HTR-8/SVneo (cell line): Measurements from ENCODE around the gene ANAPC2.
A peak's percentile ranks its signal among the peaks of the same experiment; 100 is the strongest.

Experiments used
- DNase-seq: peaks from one replicate; pipeline ENCODE4 v3.0.0; 2011; ENCODE audit warnings: low spot score, mixed read lengths; ENCODE audit not compliant: insufficient read length
- FAIRE-seq: peaks from 2 replicates; lab custom pipeline; 2011; peaks lifted over from hg19 to GRCh38; lab: Jason Lieb, UNC

The ANAPC2 gene

GRCh38 chr9:137150617-137151457, 37.5 kb downstream of the ANAPC2 start:
- DNase-seq (peak; percentile 52), FAIRE-seq (no peak)

GRCh38 chr9:137149942-137150616, 38.3 kb downstream of the ANAPC2 start:
- DNase-seq (peak; percentile 32), FAIRE-seq (no peak)

DNA sequence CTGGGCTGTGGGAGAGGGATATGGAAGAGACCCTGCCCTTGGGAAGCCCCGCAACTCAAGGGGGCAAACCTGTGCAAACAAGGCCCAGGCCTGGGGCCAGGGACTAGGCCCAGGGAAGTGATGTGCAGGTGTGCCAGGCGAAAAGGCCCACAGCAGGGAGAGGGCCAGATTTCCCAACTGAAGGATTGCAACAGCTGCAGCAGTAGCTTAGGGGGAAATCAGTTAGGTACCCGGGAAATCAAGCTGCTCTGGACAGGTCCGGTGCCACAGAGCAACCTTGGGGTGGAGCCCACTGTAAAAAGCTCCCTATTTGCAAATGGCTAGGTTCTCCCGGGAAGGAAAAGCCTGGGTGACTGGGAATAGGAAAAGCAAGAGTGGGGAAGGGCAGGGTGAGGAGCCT, 39.0 kb downstream of the ANAPC2 start:
- FAIRE-seq (no peak), DNase-seq (no peak)

DNA sequence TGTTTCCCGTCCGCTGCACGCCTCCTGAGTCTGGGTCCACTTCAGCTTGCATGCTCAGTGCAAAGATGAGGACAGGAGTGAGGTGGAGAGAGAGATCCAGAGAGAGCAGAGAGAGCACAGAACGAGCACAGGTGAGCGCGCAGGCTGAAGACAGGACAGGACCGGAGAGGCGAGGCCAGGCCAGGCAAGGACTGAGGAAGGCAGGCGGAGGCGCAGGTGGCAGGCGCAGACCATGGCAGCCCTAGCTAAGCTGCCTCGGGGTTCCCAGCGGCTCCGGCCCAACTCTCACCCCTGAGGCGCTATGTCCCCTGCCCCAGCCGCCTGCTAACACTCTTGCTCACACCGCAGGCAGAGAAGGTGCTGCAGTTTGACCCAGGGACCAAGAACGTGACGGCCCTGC, 39.7 kb downstream of the ANAPC2 start:
- DNase-seq (no peak), FAIRE-seq (no peak)

DNA sequence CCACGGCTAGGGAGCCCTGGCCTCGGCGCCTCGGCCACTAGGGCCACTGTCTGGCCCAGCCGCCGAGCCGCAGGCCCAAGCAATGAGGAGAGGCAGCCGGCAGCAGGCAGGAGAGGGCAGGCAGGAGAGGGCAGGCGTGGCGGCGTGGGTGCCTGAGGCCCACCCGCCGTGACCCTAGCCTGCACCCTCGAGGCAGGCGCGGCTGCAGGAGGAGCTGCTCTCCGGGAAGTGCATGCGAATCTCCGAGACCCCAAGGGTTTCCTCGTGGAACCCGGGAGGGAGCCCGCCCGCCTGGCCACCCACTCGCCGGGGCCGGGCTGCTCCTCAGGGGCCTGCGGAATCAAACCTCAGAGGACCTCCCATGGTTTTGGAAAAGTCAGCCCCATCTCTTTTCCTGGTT, 40.1 kb downstream of the ANAPC2 start:
- DNase-seq (no peak), FAIRE-seq (no peak)

GRCh38 chr9:137147793-137148160, 40.6 kb downstream of the ANAPC2 start:
- DNase-seq (no peak), FAIRE-seq (no peak)

DNA sequence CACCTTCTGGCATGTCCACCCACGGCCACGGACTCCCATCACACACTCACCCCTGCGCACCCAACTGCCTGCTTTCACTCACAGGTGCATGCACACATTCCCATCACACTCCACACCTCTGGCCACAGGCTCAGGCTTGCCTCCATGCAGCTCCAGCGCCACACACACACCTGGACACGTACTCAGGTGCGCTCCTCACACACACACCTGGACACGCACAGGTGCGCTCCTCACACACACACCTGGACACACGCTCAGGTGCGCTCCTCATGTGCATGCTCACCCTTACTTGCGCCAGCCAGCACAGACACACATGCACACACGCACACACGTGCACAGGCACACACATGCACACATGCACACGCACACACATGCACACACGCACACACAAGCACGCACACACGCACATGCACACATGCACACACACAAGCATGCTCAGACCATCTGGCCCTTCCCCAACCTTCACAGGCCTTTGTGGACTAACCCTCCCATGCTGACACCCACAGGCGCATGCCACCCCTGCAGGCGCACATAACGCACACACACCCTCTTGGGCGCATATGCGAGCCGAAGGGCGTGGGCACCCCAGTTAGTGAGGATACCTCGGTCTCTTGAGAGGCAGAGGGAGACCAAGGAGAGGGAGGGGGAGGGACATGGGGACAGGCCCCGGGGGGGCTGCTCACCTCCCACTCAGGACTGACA, 41.1 kb downstream of the ANAPC2 start:
- peak; percentile 36 for FAIRE-seq
- DNase-seq = no peak

- no peak for FAIRE-seq
- DNase-seq = no peak
Observed at GRCh38 chr9:137146527-137146918, 41.8 kb downstream of the ANAPC2 start.

DNA sequence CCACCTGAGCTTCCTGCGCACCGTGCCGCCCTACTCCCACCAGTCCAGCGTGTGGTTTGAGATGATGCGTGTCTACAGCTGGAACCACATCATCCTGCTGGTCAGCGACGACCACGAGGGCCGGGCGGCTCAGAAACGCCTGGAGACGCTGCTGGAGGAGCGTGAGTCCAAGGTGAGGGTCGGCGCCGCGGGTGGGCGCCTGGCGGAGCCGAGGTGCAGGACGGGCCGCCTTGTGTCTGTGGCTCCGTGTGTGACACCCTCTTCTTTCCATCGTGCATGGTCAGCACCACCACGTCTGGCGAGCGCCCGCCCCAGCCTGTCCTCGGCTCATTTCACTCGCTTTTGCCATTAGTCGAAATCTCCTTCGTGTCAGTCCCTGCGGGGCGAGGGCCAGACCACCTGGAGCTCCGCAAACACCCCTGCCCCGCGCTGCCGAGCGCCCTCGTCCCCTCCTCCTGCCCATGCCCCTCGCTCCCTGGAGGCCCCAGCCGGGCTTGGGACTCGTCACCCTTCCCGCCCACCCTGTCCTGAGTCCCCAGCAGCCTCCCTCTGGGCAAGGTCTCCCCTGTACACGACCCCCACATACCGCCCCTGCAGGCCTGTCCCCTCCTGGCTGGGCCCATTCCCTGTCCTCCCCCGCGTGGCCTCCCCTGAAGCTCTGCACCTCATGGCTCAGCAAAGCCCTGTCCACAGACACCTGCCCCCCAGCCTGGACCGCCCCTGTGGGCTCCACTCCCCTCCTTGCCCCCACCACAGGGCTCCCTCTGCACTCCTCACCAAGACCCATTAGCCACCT, 42.4 kb downstream of the ANAPC2 start:
- FAIRE-seq (no peak), DNase-seq (no peak)

GRCh38 chr9:137143459-137143858, 44.9 kb downstream of the ANAPC2 start:
- FAIRE-seq = no peak

DNA sequence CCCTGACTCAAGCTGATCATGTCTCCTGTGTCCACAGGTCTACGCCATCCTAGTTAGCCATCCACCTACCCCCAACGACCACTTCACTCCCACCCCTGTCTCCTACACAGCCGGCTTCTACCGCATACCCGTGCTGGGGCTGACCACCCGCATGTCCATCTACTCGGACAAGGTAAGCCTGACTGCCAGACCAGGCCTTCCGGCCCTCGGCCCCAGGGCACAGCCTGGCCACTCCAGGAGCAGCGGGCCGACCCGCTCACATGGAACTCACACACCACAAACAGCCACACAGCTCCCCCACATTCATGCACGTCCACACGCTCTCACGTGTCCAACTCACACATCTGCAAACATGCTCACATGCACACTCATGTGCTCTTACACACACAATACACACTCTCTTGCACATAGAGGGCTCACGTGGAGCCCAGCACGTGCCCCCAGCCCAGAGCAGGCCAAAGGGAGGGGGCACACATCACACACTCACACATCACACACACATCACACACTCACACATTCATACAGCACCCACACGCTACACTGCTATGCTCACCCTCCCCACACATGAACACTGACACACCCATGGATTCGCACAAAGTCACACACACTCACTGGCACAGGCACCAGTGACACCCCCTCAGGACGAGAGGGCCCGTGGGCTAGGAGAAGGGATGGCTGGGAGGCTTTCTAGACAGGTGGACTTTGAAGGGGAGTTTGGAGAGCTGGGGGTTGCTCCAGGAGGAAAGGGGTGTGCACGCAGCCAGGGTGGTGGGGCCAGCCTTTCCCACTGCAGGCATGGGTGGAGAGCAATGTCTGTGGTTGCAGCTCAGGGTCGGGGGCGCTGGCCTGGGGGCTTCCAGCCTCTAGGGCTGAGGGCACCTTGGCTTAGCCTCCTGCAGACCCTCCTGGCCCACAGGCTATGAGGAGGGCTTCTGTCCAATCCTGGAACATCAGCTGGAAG, 46.1 kb downstream of the ANAPC2 start:
- DNase-seq (no peak), FAIRE-seq (no peak)

More at GRCh38 chr9:137143459-137143858, 44.9 kb downstream of the ANAPC2 start:
- DNase-seq = no peak

DNA sequence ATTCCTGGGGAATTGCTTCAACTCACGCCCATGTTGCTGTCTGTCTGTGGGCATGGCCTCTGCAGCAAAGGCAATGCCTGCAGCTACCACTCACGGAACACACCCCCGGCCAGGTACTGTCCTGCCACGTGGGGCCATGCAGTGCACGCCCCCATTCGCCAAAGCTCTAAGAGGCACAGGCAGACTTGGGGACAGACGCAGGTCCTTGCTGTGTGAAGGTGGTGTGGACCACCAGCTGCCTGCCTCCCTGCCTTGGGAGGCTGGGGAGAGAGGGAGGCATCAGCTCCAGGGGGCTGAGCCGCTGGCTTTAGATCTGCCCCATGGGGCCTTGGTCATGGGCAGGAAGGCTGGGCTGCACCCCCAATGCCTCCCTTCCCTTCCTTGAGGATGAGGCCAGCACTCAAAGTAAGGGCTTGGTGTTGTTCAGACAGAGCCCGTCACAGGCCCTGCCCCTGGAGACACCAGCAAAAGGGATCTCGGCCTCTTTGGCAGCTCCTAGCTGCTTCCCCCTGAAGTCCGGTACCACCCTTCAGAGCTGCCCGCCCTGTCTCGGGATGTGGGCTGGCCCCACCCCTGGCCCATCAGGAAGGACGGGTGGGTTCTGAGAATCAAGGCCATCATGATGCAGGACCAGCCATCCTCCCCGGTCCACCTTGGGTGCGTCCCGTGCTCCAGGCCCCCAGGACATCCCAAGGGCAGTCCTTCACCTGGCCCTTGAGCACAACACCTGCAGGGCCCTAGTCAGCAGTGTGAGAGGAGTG, 47.1 kb downstream of the ANAPC2 start:
- FAIRE-seq = no peak
- no peak for DNase-seq

- FAIRE-seq = no peak
- no peak for DNase-seq
Observed at GRCh38 chr9:137140151-137141012, 48.0 kb downstream of the ANAPC2 start.

DNA sequence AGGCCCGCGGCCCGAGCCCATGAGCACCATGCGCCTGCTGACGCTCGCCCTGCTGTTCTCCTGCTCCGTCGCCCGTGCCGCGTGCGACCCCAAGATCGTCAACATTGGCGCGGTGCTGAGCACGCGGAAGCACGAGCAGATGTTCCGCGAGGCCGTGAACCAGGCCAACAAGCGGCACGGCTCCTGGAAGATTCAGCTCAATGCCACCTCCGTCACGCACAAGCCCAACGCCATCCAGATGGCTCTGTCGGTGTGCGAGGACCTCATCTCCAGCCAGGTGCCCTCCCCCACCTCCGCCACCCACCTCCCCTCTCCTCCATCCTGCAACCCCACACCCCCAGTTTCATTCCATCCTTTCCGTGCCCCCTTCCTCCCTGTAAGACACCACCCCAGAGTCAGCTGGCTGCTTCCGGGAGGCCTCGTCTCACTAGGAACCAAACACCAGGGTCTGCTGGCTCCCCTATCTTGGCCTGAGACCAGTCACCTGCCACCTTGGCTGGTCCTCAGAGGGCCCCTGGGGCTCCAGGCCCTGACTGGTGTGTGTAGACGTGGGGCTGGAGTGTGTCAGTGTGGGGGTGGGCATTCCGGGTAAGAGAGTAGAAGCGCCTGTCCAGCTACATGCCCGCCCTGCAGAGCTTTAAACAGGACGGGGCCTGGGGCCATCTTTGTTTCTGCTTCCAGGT, 48.8 kb downstream of the ANAPC2 start:
- no peak for FAIRE-seq
- no peak for DNase-seq

DNA sequence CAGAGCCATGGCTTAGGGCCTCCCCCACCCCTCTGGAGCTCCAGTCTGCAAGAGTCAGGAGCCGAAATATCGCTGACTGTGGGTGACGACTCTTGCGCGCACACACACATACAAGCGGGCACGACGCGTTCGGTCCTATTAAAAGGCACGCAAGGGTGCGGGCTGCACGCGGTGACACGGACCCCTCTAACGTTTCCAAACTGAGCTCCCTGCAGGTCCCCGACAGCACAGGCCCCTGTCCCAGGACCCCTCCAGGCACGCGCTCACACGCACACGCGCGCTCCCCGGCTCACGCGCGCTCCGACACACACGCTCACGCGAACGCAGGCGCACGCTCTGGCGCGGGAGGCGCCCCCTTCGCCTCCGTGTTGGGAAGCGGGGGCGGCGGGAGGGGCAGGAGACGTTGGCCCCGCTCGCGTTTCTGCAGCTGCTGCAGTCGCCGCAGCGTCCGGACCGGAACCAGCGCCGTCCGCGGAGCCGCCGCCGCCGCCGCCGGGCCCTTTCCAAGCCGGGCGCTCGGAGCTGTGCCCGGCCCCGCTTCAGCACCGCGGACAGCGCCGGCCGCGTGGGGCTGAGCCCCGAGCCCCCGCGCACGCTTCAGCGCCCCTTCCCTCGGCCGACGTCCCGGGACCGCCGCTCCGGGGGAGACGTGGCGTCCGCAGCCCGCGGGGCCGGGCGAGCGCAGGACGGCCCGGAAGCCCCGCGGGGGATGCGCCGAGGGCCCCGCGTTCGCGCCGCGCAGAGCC, 49.5 kb downstream of the ANAPC2 start, which contains the start of gene GRIN1:
Gene GRIN1 (plus strand): TSS at position 433 of the 746 bp plus-strand sequence. CDS start 333 bp downstream, outside the sequence.
- FAIRE-seq = no peak
- no peak for DNase-seq

GRCh38 chr9:137138058-137138721, 50.2 kb downstream of the ANAPC2 start:
- no peak for FAIRE-seq
- no peak for DNase-seq
